ENCODE results near the gene XPNPEP2. TPM values are rescaled to one million over a fixed set of nuclear protein-coding genes. Genes with fewer than 3 reads are reported as not detected.

The XPNPEP2 gene
- total and polyA plus RNA-seq, 8 donors, result 0.33 to 16.3 (median 1.7) TPM

DNA sequence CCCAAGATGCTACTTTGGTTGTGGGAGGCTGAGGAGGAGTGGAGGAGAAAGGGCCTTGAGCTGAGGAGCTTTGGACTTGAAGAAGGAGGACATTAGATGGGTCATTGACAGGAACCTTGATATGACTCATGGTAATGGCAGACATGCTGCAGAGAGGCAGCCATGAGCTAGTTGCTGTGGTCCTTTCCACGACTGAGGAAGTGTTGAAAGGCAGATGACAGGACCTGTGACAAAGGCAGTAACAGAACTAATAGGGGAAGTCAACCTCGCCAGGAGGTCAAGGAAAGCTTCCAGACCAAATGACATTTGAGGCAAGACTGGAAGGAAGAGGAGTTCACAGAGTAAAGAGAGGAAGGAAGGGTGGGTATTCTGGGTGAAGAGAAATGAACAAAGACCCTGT, 7.6 kb upstream of the XPNPEP2 start:
- Histone ChIP-seq H3K4me1 (no peaks in the 10 kb centered on the region), H3K36me3 (no peaks in the 10 kb centered on the region), H3K9me3 (no peaks in the 10 kb centered on the region), H3K27me3 (no peaks in the 10 kb centered on the region), H3K4me3 (no peak overlapping the region), H3K27ac (no peak overlapping the region)
- no peak for DNase-seq
- intact Hi-C loops (cut with DNase I; ENCODE audit: low total_unique reads), result no loop called here
- WGBS, 5 donors, result 45 to 80% (median 73%) methylated on average over 1 to 2 of the region's 2 CpGs
- TF ChIP-seq EP300 (IDR thresholded peaks at IDR 0.05) (no peak), POLR2A (IDR thresholded peaks at IDR 0.05) (no peak), POLR2AphosphoS5 (IDR thresholded peaks at IDR 0.05) (no peak)
- TF ChIP-seq, protein P1, sequence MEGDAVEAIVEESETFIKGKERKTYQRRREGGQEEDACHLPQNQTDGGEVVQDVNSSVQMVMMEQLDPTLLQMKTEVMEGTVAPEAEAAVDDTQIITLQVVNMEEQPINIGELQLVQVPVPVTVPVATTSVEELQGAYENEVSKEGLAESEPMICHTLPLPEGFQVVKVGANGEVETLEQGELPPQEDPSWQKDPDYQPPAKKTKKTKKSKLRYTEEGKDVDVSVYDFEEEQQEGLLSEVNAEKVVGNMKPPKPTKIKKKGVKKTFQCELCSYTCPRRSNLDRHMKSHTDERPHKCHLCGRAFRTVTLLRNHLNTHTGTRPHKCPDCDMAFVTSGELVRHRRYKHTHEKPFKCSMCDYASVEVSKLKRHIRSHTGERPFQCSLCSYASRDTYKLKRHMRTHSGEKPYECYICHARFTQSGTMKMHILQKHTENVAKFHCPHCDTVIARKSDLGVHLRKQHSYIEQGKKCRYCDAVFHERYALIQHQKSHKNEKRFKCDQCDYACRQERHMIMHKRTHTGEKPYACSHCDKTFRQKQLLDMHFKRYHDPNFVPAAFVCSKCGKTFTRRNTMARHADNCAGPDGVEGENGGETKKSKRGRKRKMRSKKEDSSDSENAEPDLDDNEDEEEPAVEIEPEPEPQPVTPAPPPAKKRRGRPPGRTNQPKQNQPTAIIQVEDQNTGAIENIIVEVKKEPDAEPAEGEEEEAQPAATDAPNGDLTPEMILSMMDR (IDR thresholded peaks at IDR 0.05), result no peak

DNA sequence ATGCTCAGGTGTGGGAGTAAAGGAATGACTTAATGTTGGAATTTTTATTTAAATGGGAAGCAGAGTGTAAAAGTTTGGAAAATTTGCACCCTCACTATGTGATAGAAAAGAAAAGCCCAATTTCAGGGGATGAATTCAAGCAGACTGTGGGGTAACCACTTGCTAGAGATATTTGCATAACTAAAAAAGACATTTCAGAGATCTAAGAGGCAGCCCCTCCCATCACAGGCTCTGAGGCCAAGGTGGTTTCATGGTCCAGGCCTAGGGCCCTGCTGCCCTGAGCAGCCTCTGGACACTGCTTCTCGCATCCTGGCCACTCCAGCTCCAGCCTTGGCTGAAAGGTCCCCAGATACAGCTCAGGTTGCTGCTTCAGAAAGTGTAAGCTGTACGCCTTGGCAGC, 5.9 kb upstream of the XPNPEP2 start:
- Histone ChIP-seq H3K4me3 (no peak overlapping the region), H3K36me3 (no peaks in the 10 kb centered on the region), H3K4me1 (no peaks in the 10 kb centered on the region), H3K27me3 (no peaks in the 10 kb centered on the region), H3K9me3 (no peaks in the 10 kb centered on the region), H3K27ac (no peak overlapping the region)
- 74 to 100% (median 88%) methylated on average over 1 to 2 of the region's 2 CpGs for WGBS, 5 donors
- intact Hi-C loops (cut with DNase I; ENCODE audit: low total_unique reads), result no loop called here
- no peak for DNase-seq
- TF ChIP-seq EP300 (IDR thresholded peaks at IDR 0.05) (no peak), POLR2AphosphoS5 (IDR thresholded peaks at IDR 0.05) (no peak), POLR2A (IDR thresholded peaks at IDR 0.05) (no peak)
- TF ChIP-seq, protein P1 (IDR thresholded peaks at IDR 0.05), result no peak

GRCh38 chrX:129733335-129733734, 5.4 kb upstream of the XPNPEP2 start:
- WGBS, 5 donors, result 72 to 84% (median 78%) methylated on average over 3 to 4 of the region's 4 CpGs; no CpG with 5 or more reads in 1 of the 5 donors
- Histone ChIP-seq H3K27ac (no peak overlapping the region), H3K4me1 (no peaks in the 10 kb centered on the region), H3K9me3 (no peaks in the 10 kb centered on the region), H3K4me3 (no peak overlapping the region), H3K36me3 (no peaks in the 10 kb centered on the region), H3K27me3 (no peaks in the 10 kb centered on the region)
- DNase-seq, result no peak
- intact Hi-C loops (cut with DNase I; ENCODE audit: low total_unique reads), result no loop called here
- TF ChIP-seq, protein P1 (IDR thresholded peaks at IDR 0.05), result no peak
- TF ChIP-seq POLR2A (IDR thresholded peaks at IDR 0.05) (no peak), POLR2AphosphoS5 (IDR thresholded peaks at IDR 0.05) (no peak), EP300 (IDR thresholded peaks at IDR 0.05) (no peak)

DNA sequence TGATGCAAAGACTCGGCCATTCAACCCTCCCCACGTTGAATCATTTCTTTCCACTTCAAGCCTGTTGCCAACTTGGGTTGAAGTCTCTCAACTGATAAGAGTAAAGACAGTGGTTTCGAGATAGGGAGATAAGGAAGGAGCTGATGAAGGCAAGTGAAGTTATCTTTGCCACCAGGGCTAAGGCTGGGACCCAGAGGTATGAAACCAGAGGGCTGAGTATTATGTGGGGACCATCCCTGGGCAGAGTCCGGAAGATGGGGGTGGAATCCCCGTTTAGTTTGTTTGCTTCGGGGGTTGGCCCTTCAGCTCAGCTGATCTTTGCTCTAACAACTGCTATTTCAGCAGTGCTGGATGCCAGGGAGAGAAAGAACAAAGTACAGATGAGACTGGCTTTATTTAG, 2.3 kb upstream of the XPNPEP2 start:
- 44 to 59% (median 49%) methylated on average over 6 of the region's 6 CpGs for WGBS, 5 donors
- no peaks in the 10 kb centered on the region for H3K9me3 ChIP-seq
- DNase-seq, result no peak
- peaks cover 0 to 4% (median 0%) of the 10 kb centered on the region in 4 donors for H3K4me1 ChIP-seq
- peaks cover 0 to 4% (median 0%) of the 10 kb centered on the region in 3 donors for H3K27me3 ChIP-seq
- H3K36me3 ChIP-seq, result no peaks in the 10 kb centered on the region
- H3K4me3 ChIP-seq, result no peak overlapping the region
- no peak overlapping the region for H3K27ac ChIP-seq
- intact Hi-C loops (cut with DNase I; ENCODE audit: low total_unique reads), result no loop called here
- no peak for TF ChIP-seq POLR2A (IDR thresholded peaks at IDR 0.05)
- TF ChIP-seq POLR2AphosphoS5 (IDR thresholded peaks at IDR 0.05), result no peak
- TF ChIP-seq, protein P1 (IDR thresholded peaks at IDR 0.05), result no peak
- no peak for TF ChIP-seq EP300 (IDR thresholded peaks at IDR 0.05)

All from stomach (tissue), 9 donors.